ENCODE measurements around the gene COASY. TPM values are rescaled to one million over a fixed set of nuclear protein-coding genes. Genes with fewer than 3 reads are reported as not detected.
A peak's percentile ranks its signal among the peaks of the same experiment; 100 is the strongest.

Gene COASY
- total and polyA plus RNA-seq, 10 donors, result 32.5 to 104 (median 66.5) TPM

GRCh38 chr17:42521666-42522262 is 40.2 kb upstream of the COASY start:
- TF ChIP-seq CTCF (IDR thresholded peaks at IDR 0.05 in 8 of 11, conservative IDR thresholded peaks at IDR 0.05 in 3 of 11) (no peak), POLR2AphosphoS5 (IDR thresholded peaks at IDR 0.05) (peak; percentile 3 to 33 (median 6))
- Histone ChIP-seq H3K27me3 (replicated peaks in 1 of 7) (no peaks in the 10 kb centered on the region), H3K9me3 (no peaks in the 10 kb centered on the region), H3K4me1 (peaks cover 39 to 94% (median 66%) of the 10 kb centered on the region in 6 donors), H3K36me3 (peaks cover 0 to 36% (median 14%) of the 10 kb centered on the region in 6 donors), H3K4me3 (no peak overlapping the region), H3K27ac (peak overlapping the region in 7 of 8 donors; percentile 73 to 91 (median 86))
- 51 to 90% (median 75%) methylated on average over 10 to 11 of the region's 11 CpGs for WGBS, 5 donors
- intact Hi-C loops (cut with DNase I; ENCODE audit: low total_unique reads), result no loop called here
- DNase-seq, result peak; percentile 67

DNA sequence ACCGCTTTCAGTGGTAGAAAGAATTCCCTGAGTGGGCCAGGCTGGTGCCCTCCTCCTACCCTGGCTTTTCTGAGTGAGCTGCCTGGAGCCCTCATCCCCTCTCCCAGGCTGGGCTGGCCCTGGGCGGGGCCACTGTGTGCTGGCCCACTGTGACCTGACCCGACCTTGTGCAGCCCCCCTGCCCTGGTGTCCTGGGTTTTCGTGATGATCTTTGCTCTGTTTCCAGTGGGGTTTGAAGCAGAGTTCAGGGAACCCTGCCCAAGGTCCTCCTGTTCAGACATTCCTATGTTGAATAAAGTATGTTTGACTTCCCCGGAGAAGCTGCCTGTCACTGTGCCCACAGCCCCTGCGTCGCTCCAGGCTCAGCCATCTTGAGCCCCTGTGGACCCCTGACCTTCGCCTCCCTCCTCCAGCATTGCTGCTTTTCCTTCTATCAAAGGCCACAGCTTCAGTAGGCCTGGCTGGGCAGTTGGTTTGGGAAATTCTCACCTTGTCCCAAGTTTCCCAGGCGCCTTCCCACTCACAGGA is 39.6 kb upstream of the COASY start:
- H3K4me1 ChIP-seq, result peaks cover 42 to 94% (median 67%) of the 10 kb centered on the region in 6 donors
- peaks cover 0 to 30% (median 14%) of the 10 kb centered on the region in 6 donors for H3K36me3 ChIP-seq
- no peak overlapping the region for H3K4me3 ChIP-seq
- 77 to 86% (median 79%) methylated on average over 7 to 9 of the region's 9 CpGs for WGBS, 5 donors
- H3K27ac ChIP-seq, result peak overlapping the region in 7 of 8 donors; percentile 73 to 91 (median 86)
- H3K9me3 ChIP-seq, result no peaks in the 10 kb centered on the region
- intact Hi-C loops (cut with DNase I; ENCODE audit: low total_unique reads), result no loop called here
- no peak for TF ChIP-seq POLR2AphosphoS5 (IDR thresholded peaks at IDR 0.05)
- TF ChIP-seq CTCF (IDR thresholded peaks at IDR 0.05 in 8 of 11, conservative IDR thresholded peaks at IDR 0.05 in 3 of 11), result no peak
- no peak for TF ChIP-seq POLR2A (IDR thresholded peaks at IDR 0.05)
- DNase-seq, result peak; percentile 55
- no peaks in the 10 kb centered on the region for H3K27me3 ChIP-seq (replicated peaks in 1 of 7)

DNA sequence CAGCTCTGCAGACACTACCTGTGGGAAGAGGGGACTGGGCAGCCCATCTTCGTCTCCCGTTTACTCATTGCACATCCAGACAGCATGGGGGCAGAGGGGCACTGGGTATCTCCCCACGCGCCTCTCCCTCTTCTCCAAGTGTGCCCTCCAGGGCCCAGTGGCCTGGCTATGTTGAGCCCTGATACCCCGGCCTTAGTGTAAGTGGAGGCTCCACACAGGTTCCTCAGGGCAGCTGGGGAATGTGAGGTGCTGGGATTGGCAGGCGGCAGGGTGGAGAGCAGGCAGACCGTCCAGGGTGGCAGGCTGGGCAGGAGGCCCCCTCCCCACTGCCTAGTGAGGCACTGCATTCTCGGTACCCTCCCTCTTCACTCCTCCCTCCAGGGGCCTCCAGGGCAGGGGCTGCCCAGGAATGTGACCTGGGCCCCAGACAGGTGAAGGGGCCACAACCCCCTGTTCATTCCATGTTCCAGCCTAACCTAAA is 39.1 kb upstream of the COASY start:
- Histone ChIP-seq H3K9me3 (no peaks in the 10 kb centered on the region), H3K27ac (peak overlapping the region in 7 of 8 donors; percentile 73 to 91 (median 86)), H3K27me3 (replicated peaks in 1 of 7) (no peaks in the 10 kb centered on the region), H3K4me1 (peaks cover 37 to 93% (median 64%) of the 10 kb centered on the region in 6 donors), H3K36me3 (peaks cover 0 to 30% (median 14%) of the 10 kb centered on the region in 6 donors), H3K4me3 (no peak overlapping the region)
- intact Hi-C loops (cut with DNase I; ENCODE audit: low total_unique reads), result no loop called here
- WGBS, 5 donors, result 93 to 97% (median 95%) methylated on average over 4 to 8 of the region's 8 CpGs
- TF ChIP-seq CTCF (IDR thresholded peaks at IDR 0.05 in 8 of 11, conservative IDR thresholded peaks at IDR 0.05 in 3 of 11) (no peak), POLR2A (IDR thresholded peaks at IDR 0.05) (no peak), POLR2AphosphoS5 (IDR thresholded peaks at IDR 0.05) (no peak)
- DNase-seq, result peak; percentile 46

DNA sequence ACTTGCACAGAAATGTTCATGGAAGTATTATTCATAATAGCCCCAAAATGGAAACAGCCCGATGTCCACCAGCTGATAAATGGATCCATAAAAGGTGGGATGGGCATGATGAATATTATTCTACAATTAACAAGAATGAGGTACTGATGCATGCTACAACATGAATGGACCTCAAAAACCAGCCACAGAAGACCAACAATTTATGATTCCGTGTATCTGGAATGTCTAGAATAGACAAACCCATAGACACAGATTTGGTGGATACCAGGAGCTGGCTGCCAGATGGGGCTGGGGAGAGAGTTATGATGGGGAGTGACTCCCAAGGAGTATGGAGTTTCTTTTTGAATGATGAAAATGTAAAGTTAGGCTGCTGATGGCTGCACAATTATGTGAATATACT is 36.7 kb upstream of the COASY start:
- peak overlapping the region in 6 of 8 donors; percentile 62 to 78 (median 74) for H3K27ac ChIP-seq
- H3K4me1 ChIP-seq, result peaks cover 17 to 88% (median 53%) of the 10 kb centered on the region in 6 donors
- TF ChIP-seq POLR2A (IDR thresholded peaks at IDR 0.05) (no peak), POLR2AphosphoS5 (IDR thresholded peaks at IDR 0.05) (no peak), CTCF (IDR thresholded peaks at IDR 0.05 in 8 of 11, conservative IDR thresholded peaks at IDR 0.05 in 3 of 11) (no peak)
- no peaks in the 10 kb centered on the region for H3K9me3 ChIP-seq
- H3K36me3 ChIP-seq, result peaks cover 0 to 30% (median 14%) of the 10 kb centered on the region in 6 donors
- no peaks in the 10 kb centered on the region for H3K27me3 ChIP-seq (replicated peaks in 1 of 7)
- intact Hi-C loops (cut with DNase I; ENCODE audit: low total_unique reads), result no loop called here
- WGBS, 5 donors, result 77 to 96% (median 94%) methylated on average over 2 of the region's 2 CpGs
- DNase-seq, result no peak
- H3K4me3 ChIP-seq, result no peak overlapping the region

All from spleen (tissue), 11 donors.